GM10248 (cell line): ENCODE results near the gene POLD2.

ENCODE experiments used
- CTCF ChIA-PET: fragments of 300-600 bp; sonication (Branson Sonifier 250); formaldehyde crosslinking; extraction: SDS; loops from one replicate; lab custom pipeline; 2021; ENCODE audit warnings: antibody characterized with exemption; lab: Yijun Ruan, JAX
- POLR2A ChIA-PET: fragments of 350-650 bp; sonication (Branson Sonifier 250); formaldehyde crosslinking; extraction: SDS; loops from one replicate; lab custom pipeline; 2020; ENCODE audit warnings: antibody characterized with exemption; lab: Yijun Ruan, JAX
- DNase-seq: peaks from one replicate; pipeline ENCODE4 v3.0.0; 2012; ENCODE audit errors: extremely low spot score
- TF ChIP-seq, protein P1 (sequence below): IDR thresholded peaks from 2 replicates; pipeline ENCODE4 v1.5.1; 2012; ENCODE audit warnings: mild to moderate bottlenecking, low read depth; ENCODE audit errors: extremely low read depth, missing control alignments, control extremely low read depth

POLD2 gene

GRCh38 chr7:44079331-44080021 is 43.9 kb downstream of the POLD2 start:
- POLR2A ChIA-PET, result no interaction called here
- TF ChIP-seq, protein P1, sequence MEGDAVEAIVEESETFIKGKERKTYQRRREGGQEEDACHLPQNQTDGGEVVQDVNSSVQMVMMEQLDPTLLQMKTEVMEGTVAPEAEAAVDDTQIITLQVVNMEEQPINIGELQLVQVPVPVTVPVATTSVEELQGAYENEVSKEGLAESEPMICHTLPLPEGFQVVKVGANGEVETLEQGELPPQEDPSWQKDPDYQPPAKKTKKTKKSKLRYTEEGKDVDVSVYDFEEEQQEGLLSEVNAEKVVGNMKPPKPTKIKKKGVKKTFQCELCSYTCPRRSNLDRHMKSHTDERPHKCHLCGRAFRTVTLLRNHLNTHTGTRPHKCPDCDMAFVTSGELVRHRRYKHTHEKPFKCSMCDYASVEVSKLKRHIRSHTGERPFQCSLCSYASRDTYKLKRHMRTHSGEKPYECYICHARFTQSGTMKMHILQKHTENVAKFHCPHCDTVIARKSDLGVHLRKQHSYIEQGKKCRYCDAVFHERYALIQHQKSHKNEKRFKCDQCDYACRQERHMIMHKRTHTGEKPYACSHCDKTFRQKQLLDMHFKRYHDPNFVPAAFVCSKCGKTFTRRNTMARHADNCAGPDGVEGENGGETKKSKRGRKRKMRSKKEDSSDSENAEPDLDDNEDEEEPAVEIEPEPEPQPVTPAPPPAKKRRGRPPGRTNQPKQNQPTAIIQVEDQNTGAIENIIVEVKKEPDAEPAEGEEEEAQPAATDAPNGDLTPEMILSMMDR, result no peak
- CTCF ChIA-PET, result interaction anchor here (1.8 kb wide), 1 partner anchor 11 kb away, joined by 4 read pairs; no protein-coding TSS in a partner anchor
- DNase-seq, result no peak

GRCh38 chr7:44078521-44078920 is 44.8 kb downstream of the POLD2 start:
- CTCF ChIA-PET, result interaction anchor here (0.8 to 1.8 kb wide), 2 partner anchors 10 kb away, joined by 3 to 4 read pairs; no protein-coding TSS in a partner anchor
- POLR2A ChIA-PET, result no interaction called here
- TF ChIP-seq, protein P1, result no peak
- DNase-seq, result no peak

DNA sequence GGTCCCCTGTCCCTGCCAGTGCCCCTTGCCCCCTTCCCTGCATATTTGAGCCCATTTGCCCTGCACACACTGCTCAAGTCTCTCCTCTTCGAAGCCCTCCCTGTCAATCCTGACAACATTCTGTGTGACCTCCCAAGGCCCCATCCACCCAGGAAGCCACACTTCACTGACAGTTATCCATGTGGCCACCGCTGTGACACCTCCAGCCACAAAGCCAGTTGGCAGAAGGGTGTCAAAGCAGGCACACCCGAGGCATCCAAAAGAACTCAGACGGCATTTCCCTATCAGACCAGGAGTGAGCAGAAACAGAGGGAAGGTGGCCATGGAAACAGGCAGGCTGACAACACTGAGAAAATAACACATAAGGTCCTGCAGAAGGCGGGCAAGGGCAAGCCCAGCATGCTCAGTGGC is 45.7 kb downstream of the POLD2 start:
- POLR2A ChIA-PET, result no interaction called here
- CTCF ChIA-PET, result interaction anchor here (1.8 kb wide), 1 partner anchor 9 kb away, joined by 4 read pairs; no protein-coding TSS in a partner anchor

DNA sequence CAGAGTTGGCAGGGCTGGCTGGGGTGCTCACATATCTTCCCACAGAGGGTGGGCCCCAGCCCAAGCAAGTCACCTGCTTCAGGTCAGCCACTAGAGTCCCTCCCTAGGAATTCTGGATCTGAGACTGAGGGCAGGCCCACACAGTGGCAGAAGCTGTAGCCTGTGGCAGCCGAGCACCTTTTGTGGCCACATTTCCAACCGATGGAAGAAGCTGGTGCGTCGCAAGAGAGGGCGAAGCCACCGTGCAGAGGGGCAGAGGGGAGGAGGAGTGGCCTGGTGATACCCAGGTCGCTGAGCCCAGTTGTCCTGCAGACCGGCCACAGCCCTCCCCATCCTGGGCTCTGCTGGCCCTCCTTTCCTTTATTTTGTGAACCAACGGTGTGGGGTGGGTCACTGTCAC is 46.3 kb downstream of the POLD2 start:
- TF ChIP-seq, protein P1, result no peak
- ChIA-PET POLR2A (no interaction called here), CTCF (no interaction called here)
- no peak for DNase-seq

More for the DNA sequence above, 45.7 kb downstream of the POLD2 start:
- DNase-seq, result no peak
- TF ChIP-seq, protein P1, result no peak

- CTCF ChIA-PET, result interaction anchor here (0.9 to 1.4 kb wide), 2 partner anchors 10 to 120 kb away, joined by 3 read pairs; no protein-coding TSS in a partner anchor
- POLR2A ChIA-PET, result interaction anchor here (0.5 kb wide), 1 partner anchor 65 kb away, joined by 5 read pairs; no protein-coding TSS in a partner anchor
- TF ChIP-seq, protein P1, result no peak
- no peak for DNase-seq
These were observed 47.0 kb downstream of the POLD2 start for GRCh38 chr7:44076101-44076895.
